ENCODE results near the gene SP8.

DNA sequence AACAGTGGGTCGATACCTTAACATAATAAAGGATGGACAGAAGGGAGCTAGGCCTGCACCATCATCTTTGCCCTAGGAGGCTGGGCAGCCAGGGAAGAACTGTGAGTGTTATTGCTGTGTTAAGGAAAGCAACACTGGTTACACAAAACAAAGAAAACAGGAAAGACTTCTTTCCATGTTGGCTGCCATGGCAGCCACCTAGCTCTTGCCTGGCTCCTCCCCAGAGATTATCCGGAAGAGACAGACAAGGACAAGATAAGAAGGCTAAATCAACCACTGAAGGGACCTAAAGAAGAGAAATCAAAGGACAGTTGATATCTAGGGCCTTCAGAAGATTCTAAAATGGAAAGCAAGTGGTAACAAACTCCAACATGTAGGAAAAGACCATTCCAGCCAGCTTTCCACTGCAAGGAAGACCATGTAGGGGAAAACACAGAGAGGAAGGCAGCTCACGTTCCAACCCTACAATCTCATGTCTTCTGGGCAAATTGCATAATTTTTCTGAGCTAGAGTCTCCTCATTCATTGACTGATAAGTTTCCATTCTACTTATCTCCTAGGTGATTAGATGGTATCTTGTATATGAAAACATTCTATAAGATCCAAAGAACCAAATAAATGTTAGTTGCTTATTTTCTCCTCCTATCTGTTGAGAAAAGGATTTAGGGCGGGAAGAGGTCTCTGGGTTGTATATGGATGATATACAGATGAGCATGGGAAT lies 51.2 kb downstream of the SP8 start:
- TF ChIP-seq POLR2A (IDR thresholded peaks at IDR 0.05; ENCODE audit: low read length) (no peak), GATA1 (IDR thresholded peaks at IDR 0.05; ENCODE audit: low read depth, low read length) (no peak)

Data from erythroblast (primary cell).